Middle frontal gyrus (tissue), 1 donor: ENCODE data around the gene TTLL11.
"Not testable (repeated sequence)": the region's sequence is repeated elsewhere in the genome, so short reads cannot be mapped to it uniquely, and the experiment has no call there.

Source experiments
- DNase-seq: peaks from one replicate; pipeline ENCODE4 v3.0.0-alpha.2; 2015; ENCODE audit warnings: low spot score; ENCODE audit errors: extremely low spot score

The TTLL11 gene

DNA sequence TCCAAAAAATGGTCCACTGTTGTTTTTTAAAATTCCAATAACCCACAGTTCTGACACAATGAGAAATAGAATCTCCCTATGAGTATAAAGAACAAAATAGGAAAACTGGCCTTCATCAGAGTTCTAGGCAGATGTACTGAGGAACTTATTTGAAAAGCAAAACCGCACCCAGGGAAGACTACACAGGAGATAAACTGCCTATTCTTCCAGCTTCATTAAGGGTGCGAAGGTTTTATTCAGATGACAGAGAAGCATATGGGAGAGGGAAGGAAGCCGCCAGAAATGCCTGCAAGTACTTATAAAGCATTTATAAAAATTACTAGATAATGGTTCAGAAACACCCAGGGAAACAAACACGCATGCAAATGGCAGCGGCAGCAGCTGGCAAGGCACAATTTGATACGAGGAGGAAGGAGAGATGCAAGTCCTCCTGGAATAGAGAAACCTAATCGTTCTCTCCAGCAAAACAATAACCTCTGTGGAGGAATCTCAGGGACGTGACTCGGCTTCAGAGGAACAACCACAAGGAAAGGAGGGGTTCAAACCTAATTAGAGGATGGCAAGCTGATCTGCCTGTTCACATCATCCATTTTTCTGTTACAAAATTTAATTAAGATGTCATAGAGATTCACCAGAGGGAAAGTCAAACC, 9.0 kb downstream of the TTLL11 start:
- DNase-seq = no peak

DNA sequence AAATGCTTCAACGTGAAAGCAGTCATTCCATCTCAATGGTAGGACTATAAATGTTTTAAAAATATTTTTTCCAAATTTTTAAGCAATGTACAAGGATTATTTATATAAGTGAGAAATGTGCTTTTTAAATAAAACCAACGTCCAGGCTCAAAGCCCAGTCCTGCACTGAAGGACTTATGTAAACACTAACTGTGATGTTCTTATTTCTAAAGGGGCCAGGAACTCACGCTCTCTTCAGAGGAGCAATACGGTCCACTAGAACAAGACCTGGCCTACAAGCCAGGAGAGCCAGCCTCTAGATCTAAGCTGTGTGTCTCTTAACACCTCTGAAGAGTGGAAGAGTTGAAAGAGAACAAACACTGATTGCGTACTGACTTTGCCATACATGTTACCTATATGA, 12.1 kb downstream of the TTLL11 start:
- no peak for DNase-seq

DNA sequence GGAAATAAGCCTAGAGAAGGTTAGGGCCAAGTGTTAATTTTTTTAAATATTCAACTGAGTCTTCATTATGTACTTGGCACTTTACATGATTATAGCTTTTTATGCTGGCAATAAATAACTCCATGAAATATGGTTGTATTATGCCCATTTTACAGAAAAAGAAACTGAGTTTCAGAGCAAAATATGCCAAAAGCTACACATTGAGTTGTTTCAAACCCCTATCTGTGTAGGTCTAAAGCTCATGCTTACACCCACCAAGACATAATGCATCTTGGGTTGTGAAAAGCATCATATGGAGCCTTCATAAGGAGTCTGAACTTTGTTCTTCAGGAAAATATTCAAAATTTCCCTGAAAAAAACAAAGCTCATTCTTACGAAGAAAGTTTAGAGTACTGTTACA, 14.6 kb downstream of the TTLL11 start:
- no peak for DNase-seq

DNA sequence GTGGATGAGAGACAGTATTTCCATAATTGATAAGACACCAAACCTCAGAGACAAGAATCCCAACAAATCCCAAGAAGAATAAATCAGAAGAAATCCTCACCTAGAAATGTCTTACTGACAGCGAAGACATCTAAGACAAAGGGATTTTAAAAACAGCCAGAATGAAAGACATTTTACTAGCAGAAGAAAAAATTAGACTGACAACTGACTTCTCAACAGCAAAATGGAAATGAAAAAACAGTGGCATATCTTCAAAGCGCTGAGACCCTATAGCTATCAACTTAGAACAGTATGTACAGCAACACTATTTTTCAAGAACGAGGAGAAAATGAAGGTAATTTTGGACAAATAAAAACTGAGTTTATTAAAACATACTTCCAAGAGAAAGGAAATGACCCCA, 16.3 kb downstream of the TTLL11 start:
- no peak for DNase-seq

DNA sequence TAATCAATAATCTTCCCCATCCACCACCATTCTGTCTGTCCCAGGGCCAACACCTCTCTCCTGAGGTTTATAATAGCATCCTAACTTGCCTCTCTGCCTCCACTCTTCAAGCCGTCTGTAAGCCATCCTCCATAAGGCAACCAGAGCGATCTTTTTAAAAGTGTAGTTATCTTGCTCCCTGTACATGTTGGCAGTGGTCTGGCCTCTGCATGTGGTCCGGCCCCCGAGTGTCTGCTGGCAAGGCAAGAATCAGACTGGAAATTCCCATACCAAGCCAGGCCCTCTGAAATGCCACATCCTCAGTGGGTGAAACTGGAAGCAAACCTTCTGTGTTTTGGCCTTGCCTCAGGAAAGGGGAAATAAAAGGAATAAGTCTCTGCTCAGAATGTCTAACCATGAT, 17.0 kb downstream of the TTLL11 start:
- no peak for DNase-seq

DNA sequence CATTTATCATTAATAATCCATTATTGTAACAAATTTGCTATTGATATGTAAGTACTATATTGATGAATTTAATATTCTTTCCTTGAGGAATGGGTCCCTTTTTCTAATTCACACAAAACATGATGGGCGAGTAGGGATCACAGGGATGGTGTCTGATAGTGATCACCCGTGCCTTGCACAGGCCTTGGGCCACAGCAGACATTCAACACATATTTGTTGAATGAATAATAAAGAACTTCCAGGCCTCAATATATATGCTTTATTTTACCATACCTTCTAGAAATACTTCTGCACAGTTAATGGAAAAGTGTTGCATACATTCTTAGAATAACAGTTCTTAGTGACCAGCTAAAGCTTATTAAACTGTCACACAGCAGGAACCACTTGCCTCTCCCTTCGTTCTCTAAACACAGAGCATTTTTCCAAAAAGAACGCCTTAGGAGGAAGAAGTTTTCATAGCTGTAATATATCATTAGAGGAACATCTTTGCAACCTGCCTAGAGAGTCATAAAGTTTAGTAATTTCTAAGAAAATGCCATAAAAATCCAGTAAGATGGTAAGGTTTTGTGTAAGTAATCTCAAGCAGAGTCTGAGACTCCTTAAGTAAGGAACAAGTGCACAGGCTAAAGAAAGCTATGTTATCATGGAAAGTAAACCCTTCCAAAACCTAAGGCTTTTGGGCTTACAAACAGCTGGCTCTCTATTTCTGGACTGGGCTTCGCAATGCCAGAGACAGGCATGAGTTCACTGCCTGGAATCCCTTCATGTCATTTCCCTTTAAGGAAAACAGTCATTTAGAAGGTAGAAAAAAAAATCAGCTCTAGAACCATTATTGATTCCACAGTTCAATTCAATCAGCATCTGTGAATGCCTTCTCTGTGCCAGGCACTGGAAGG, 17.7 kb downstream of the TTLL11 start:
- DNase-seq = no peak

DNA sequence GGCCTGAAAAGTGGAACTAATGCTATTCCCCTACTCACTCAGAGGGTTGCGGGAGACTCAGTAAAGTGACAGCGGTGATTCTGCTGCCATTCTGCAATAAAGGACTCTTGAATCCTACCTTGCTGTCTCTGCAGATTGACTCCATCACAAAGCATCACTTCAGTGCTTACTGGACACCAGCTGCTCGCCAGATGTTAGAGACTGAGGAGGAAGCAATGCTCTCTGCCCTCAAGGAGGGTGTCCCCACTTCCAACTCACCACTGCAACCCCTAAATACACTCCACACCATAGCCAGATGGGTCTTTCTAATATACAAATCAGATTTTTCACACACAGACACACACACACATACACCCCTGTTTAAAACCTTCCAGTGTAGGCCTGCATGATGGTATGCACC, 21.4 kb downstream of the TTLL11 start:
- DNase-seq = no peak

DNA sequence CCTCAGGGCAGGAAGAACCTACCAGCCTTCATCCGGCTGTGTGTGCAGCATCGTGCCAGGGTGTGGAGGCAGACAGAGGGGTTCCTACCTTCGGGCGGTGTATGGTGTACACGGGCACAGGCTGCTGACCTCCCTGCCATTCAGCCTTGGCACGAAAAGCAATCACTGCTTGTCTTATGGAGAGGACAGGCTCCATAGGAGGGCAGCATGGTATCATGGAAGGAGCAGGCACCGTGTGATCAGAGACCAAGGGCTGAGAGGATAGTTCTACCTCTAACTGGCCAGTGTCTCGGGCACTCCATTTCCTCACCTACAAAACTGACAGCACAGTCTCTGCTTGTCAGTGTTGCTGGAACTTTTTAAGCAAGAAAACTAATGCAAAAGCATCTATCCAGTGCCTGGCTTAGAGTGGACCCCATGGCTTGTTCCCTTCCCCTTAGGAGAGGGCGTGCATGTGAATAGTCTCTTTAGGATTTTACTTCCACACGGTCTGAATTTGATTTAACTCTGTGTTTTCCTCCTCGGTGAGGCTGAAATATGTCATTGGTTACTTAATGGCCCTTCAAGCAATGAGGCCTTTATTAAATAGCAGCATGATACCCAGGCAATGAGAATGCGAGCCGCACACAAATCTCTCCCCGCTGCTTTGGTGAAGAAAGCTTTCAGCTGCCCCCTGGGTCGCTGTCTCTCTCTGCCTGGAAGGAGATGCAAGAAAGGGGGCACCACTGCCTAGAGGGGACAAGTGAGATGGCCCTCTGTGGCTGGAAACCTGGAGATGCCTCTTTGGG, 22.2 kb downstream of the TTLL11 start:
- no peak for DNase-seq

DNA sequence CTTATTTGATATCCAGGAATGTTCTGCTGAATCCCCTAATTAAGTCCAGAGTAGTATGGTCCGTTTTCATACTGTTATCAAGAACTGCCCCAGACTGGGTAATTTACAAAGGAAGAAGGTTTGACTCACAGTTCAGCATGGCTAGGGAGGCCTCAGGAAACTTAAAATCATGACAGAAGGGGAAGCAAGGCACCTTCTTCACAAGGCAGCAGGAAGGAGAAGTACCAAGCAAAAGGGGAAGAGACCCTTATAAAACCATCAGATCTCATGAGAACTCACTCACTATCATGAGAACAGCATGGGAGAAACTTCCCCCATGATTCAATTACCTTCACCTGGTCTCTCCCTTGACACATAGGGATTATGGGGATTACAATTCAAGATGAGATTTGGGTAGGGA, 26.4 kb downstream of the TTLL11 start:
- DNase-seq = not testable (repeated sequence)

DNA sequence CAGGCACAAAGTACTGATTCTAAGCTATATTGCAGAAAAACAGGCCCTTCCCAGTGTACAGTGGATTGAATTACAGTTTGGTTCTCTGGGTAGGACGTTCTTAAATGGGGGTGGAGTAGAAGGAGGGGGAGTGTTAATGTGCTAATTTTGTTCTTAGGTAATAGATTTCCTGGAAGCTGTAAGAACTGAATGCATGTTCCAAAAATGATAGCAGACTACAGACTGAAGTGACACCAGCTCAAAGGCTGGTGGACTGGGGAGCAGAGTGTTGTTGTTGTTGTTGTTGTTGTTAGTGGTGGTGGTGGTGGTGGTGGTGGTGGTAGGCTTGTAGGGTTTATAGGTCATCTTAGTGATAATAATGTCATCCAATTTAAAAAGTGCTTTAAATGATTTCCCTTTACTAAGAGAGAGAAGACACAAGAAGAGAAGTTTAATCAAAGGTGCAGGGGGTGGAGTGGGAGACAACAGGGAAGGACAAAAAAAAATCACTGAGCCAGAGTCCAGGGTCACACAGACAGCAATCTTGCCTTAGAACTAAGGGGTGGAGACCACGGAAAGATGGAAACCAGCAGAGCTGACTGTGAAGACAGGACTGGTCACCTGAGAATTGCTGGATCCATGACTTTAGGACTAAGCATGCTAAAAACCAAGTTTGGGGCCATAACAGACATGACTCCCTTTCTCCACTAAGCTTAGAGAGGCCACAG, 27.0 kb downstream of the TTLL11 start:
- no peak for DNase-seq

DNA sequence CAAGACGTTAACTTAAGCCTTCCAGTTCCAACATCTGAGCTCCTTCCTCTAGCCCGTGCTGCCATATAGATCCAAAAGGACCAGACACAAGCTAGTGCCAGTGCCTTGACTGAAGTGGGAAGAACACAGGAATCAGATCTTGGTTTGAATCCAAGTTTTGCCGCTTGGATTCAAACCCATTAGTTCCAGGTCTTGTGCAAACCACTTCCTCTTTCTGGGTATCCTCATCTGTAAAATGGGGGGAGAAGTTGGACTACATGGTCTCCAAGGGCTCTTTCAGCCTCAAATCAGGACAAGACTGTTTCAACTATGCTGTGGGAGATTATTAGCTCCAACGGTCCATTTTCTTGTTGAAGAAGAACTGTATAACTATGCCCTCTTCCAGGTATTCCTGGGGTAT, 32.6 kb downstream of the TTLL11 start:
- no peak for DNase-seq

DNA sequence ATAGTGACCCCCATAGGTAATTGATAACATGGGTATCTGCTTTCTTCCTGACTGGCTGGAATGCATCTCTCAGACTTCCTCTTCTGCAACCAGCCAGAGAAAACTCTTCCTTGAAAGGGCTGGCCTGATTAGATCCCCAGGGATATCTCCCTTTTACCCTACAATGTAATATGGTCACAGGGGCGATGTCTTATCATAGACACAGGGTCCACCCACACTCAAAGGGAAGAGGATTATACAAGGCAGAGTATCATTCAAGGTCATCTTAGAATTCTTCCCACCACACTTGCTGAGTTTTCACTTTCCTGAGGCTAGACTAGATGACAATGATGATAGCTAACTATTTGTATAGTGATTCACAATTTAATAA, 33.2 kb downstream of the TTLL11 start:
- DNase-seq = no peak

DNA sequence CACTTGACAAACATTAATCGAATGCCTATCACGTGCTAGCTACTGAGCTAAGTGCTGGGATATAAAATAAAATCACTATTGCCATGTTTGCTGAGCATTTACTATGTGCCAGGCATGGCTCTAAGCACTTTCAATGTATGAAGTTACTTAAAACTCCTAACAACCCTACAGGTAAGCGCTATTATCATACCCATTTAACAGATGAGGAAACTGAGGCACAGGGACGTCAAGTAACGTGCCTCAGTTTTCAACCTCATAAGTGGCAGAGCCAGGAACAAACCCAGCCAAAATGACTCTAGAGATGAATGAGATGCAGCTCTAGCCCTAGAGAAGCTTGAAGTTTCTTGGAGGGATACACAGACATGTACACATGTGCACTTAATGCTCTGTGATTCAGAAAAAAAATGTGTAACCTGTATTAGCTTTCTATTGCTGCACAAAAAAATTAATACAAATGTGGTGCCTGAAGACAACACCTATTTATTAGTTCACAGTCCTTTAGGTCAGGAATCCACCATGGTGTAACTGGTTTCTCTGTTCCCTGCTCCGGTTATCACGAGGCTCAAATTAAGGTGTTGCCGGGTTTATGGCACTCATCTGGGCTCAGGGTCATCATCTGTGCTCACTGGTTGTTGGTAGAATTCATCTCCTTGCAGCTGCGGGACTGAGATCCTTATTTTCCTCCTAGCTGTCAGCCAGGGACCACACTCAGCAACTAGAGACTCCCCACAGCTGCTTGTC, 33.7 kb downstream of the TTLL11 start:
- DNase-seq = no peak

DNA sequence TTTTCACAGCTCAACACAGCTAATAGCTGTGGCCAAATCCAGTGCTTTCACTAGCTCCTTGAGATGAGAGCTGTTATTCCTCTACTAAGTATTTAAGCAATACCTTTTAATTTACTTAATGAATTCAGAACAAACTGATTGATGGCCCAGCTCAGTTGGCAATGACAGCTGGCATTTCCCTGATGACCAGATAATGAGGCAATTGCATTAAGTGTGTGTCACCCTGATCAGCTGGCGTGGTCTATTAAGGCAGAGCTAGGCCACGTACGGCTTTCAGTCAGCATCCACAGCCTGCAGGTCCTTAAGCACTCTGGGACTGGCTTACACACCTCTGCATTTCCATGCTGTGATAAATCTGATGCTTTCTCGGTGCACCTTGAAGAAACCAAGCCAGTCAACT, 34.4 kb downstream of the TTLL11 start:
- no peak for DNase-seq

DNA sequence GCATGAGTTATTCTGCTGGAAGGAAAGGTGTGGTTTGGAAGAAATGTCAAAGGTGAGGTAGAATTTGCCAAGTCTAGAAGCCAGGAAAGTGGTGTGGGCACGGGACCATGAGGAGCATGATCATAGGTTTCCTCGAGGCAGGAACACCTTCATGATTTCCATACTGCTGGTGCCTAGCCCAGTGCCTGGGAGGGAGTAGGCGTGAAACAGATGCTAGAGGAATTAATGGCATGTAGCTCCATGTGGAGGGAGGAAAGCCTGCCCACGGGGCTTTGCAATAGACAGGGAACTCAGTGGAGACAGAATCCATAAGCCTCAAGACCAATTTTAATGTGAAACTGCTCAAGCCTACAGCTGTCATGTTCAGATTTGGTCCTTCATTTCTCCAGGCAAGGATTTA, 35.1 kb downstream of the TTLL11 start:
- no peak for DNase-seq

DNA sequence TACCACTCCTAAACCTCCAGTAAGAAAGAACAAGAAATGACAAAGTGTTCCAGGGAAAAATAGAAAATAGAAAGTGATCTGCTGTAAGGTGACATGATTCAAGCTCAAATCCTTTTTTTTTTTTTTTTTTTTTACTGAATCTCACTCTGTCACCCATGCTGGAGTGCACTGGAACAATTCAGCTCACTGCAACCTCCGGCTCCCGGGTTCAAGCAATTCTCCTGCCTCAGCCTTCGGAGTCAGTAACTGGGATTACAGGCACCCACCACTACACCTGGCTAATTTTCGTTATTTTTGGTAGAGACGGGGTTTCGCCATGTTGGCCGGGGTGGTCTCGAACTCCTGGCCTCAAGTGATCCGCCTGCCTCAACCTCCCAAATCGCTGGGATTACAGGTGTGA, 35.9 kb downstream of the TTLL11 start:
- DNase-seq = no peak

DNA sequence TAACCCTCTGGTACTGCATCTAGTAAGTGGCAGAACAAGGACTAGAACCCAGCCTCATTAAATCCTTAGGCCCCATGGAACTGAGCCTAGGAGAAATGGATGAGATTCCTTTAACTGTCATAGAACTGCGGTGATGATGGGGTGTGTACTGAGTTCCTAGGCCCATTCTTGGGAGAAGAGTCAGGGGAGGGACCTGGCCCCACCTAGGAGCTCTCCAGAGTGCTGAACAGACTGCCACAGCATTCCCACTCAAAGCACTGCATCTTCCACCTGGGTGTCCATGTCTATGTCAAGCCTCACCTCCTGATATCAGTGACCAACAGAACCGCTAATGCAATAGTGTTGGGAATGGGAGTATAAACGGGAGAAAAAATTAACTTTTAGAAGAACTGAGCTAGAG, 36.6 kb downstream of the TTLL11 start:
- no peak for DNase-seq

DNA sequence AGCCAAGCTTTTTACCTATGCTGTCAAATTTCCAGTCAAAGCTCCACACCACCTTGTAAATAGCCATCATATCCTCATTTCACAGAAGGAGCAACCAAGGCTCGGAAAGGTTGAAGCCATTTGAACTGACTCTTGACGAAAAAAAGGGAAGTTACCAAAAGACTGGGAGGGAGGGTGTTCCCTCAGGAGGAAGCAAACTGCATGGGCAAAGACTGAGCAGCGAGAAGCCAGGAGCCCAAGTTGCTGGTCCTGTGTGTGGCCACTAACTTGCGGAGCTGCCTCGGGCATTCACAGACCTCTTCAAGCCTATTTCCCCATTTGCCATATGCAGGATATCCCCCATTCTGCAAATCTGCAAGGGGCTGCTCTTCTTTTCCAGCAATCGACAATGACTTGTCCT, 37.4 kb downstream of the TTLL11 start:
- no peak for DNase-seq

DNA sequence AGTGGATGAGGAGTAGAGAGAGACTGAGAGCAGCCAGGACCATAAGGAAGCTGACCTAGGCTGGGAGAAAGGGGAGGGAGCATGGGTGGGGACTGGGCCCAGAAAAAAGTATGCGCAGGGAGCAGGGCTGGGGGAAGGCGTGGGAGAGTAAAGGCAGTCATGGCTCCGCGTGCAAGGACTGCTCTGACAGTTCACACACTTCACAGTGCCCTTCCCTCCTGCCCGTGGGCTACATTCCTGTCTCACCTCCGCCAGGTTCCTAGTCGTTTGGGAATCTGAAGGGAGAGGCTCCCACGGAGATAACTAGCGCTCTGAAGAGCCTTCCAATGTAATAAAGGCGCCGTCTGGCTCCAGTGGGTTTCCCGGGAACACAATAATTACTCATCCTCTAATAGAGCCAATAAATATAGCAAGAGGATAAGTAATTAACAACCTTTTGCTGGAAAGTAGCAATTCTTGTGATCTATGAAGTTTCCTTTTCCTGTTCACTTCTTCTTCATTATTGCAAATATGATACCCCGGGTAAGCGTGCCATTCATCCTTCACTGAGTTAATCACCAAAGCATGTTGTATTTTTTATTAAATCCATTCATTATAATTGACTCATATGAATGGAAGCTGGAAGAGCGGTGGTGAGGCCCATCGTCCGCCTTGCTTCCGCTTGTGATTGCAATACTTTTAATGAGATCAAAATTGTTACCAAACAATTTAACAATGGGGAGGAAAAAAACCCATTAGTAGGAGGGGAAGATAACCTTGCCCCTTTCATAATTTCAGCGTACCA, 39.3 kb downstream of the TTLL11 start:
- no peak for DNase-seq

DNA sequence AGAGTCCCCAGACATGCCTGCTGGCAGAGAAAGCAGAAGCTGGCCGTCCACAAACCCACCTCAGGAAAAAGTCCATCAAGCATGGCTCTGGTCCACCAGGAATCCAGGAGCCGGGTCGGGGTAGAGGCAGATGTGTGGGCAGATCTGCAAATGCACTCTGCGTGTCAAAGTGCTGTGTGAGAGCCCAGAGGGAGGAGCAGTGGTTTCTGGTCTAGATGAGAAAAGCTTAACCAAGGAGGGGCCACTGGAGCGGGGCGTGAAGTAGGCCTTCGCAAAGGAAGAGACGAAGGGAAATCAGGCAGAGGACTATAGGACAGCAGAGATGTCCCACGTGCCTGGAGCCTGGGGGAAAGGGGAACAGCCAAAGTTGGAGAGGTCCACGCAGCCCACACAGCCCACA, 40.0 kb downstream of the TTLL11 start:
- no peak for DNase-seq
